GM21381 (cell line): ENCODE data around the gene DDX1.
"Not testable (repeated sequence)": the region's sequence is repeated elsewhere in the genome, so short reads cannot be mapped to it uniquely, and the experiment has no call there.

Experiments used
- ATAC-seq: cut with Tn5 transposase; IDR thresholded peaks from one replicate; pipeline ENCODE4 v1.9.1; 2021; ENCODE audit warnings: mild to moderate bottlenecking, moderate library complexity; ENCODE audit not compliant: unreplicated experiment

Gene DDX1

GRCh38 chr2:15614545-15615300 lies 23.1 kb downstream of the DDX1 start:
- ATAC-seq: no peak

DNA sequence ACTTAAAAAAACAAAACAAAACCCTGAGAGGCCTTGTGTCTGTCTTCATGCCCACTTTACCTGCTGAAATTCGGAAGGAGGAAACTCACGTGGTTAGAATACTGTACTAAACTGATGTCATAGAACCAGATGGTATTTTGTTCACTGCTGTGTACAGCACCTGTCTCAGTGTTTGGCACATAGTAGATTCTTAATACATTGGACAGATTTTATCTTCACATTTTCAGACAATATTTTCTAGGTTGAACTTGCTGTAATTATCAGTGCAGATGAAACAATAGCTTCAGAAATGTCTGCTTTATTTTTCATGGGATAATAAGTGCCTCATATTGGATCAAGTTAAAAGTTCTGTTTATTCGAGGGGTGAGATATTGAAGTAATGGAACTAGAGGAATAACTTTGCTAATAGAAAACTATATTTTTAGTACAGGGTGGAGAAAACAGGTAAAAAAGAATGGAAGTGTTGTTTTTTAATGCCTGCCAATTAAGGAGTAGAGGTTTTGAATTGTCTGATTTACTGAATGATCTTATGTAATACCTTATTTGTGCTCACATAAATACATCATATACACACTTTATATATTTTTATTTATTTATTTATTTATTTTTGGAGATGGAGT lies 23.7 kb downstream of the DDX1 start:
- no peak for ATAC-seq

DNA sequence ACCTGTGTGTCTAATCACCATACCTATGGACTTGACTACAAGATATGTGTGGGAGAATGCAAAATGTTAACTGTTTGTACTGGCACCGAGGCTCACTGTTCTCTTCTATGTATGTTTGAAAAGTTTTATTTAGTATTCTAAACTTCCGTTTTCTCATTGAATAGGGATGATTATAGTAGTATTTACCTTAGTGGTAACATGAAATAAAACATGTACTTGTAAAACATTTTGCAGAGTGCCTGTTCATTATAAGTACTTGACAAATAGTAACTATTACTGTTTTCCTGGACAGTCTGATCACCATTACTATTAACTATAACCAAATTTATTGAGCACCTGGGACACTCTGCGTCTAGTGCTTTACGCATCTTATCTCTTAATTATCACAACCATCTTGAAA lies 24.8 kb downstream of the DDX1 start:
- no peak for ATAC-seq

GRCh38 chr2:15616850-15617777 lies 25.4 kb downstream of the DDX1 start:
- ATAC-seq: no peak

DNA sequence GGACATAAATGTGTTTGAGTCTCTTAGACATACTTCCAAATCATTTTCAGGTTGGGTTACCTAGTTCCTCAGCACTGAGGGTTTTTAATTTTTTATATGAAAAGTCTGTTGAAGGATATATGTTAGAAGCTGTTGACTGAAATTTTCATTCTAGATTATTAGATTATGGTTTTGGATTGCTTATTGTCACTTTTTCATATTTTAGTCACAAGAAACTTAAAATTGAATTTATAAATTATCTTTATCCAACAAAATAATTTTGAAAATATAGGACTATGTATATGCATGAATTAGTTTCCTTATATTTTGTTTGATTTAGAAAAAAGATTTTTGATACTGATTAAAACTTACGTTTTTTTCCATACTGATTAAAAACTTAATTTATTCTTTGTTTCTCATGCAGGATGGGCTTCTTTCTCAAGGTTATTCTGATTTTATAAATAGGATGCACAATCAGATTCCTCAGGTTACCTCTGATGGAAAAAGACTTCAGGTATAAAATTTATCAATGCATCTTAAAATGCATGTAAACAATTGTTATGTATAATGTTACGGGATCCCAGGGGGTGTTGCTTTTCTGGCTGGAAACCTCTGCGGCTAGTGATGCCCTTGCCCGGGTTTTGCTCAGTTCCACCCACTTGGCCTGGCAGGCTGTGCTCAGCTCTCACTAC lies 26.2 kb downstream of the DDX1 start:
- ATAC-seq: no peak

- no peak for ATAC-seq
Measured at GRCh38 chr2:15618449-15618855, 26.8 kb downstream of the DDX1 start.

- no peak for ATAC-seq
Measured at GRCh38 chr2:15619076-15619475, 27.4 kb downstream of the DDX1 start.

DNA sequence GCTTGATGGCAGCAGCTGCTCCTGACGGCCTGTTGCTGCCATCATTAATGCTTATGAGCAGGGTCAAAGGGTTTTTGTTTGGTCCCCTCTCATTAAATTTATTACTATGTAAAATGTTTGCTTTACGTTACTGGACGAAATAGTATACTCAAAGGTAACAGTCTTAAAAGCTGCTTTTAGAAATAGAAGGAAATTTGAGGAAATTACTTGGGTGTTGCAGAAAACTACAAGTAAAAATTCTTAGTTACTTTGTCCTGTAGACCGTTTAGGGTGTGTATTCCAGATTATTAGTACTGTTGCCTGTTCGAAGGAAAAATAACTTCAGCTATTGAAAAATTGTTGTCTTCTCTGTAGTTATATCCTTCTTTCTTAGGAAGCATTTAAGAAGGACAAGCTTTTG lies 27.8 kb downstream of the DDX1 start:
- no peak for ATAC-seq

- no peak for ATAC-seq
Measured at GRCh38 chr2:15619938-15620337, 28.3 kb downstream of the DDX1 start.

DNA sequence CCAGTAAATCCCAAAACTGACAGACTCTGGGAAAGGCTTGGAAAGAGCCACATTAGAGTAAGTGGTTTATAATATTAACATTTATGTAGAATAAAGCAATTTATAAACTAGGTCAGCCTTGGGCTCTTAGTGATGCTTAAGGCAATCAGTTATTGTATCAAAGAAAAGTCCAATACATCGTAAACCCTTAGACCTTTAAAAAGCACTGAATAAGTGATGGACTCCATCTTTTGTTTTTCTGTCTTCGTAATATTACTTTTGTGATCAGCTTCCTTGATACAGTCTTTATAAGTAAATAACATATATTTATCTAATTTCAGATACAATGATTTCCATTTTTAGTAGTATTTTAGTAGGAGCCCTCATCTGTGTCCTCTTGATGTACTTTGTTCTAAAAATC lies 28.7 kb downstream of the DDX1 start:
- ATAC-seq: no peak

GRCh38 chr2:15620857-15621471 lies 29.3 kb downstream of the DDX1 start:
- ATAC-seq: no peak

GRCh38 chr2:15621472-15621870 lies 29.8 kb downstream of the DDX1 start:
- not testable (repeated sequence) for ATAC-seq

DNA sequence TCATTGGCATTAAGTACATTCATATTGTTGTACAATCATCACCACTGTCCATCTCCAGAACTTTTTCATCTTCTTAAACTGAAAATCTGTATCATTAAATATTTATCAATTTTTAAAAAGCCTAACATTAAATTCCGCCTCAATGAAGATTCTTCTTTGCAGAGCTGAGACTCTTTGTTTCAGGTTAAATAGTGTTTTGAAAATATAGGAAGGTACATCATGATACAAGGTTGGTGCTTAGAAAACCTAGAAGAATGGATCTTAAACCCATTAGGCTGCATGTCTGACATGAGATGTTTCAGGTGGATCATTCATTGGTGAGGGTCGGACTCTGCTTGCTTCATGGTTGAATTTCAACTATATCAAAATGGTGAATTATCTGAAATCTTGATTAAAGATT lies 30.5 kb downstream of the DDX1 start:
- ATAC-seq: no peak

DNA sequence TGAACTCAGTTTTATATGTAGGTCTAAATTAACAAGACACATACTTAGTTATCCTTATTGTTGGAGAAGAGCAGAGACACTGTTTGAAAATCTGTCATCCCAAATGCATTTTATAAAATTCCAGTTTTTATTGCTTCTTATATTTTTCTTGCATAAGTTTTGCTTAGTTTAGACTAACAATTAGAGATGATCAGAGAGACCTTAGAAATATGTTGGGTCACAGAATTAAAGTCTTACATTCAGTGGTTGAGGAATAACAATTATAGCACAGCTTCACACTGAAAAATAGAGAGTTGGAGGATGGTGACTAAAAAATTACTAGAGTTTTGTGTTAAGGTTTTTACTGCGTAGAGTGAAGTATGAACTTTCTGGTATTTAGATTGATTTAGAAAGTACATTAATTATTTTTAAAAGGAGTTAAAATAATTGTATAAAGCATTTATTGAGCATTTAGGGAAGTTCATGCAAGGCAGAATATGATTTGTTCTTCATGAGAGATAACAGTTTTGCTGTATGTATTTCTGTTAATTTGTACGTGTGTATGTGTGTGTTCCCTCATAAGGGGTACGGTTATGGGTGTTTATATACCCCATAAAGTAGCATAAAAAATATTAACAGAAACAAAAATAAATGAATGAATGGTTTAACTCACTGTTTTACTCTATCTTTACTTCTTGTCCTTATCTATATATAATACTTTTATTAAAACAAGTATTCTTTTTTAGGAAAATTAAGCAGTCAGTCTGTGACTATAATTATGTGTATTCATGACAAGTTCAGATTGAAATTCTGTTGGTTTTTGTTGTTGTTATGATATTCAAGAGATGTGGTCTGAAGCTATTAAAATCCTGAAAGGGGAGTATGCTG lies 31.2 kb downstream of the DDX1 start:
- no peak for ATAC-seq

DNA sequence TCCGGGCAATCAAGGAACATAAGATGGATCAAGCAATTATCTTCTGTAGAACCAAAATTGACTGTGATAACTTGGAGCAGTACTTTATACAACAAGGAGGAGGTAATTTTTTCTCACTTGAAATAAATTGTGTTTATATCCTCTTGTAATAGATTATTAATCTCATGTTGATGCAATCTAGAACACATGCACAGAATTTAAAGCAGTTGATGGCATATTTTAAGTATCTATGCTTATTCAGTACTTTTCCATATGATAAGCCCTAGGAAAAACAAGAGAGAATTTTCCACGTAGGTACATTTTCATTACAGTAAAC lies 31.8 kb downstream of the DDX1 start:
- ATAC-seq: no peak

GRCh38 chr2:15623898-15624541 lies 32.4 kb downstream of the DDX1 start:
- no peak for ATAC-seq

DNA sequence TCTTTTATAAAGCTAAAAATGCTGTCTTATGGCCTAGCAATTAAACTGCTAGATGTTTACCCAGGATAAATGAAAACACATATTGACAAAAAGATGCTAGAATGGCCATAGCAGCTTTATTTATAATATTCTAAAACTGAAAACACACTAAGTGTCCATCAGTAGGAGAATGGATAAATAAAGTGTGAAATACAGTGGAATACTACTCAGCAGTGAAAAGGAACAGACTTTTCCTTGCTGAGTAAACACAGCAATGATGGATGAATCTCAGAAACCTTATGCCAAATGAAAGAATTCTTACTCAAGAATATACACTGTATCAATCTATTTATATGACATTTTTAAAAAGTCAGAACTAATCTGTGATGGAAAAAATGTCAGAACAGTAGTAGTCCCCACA lies 33.2 kb downstream of the DDX1 start:
- ATAC-seq: no peak

GRCh38 chr2:15625344-15626036 lies 33.8 kb downstream of the DDX1 start:
- no peak for ATAC-seq

GRCh38 chr2:15626126-15626525 lies 34.5 kb downstream of the DDX1 start:
- no peak for ATAC-seq
